Dendritic cell treated with granulocyte-macrophage colony-stimulating factor and Interleukin-4, amounts not matched to agents 40 ng/mL and 50 ng/mL, for 4 days (primary cell): ENCODE data around the gene TOP2A.
"Not testable (repeated sequence)": the region's sequence is repeated elsewhere in the genome, so short reads cannot be mapped to it uniquely, and the experiment has no call there.

Source experiments
- H3K27ac Mint-ChIP-seq: one replicate; pipeline ENCODE4 v1.8.0; 2022; ENCODE audit warnings: mild to moderate bottlenecking, mixed read lengths
- H3K27me3 Mint-ChIP-seq: one replicate; pipeline ENCODE4 v1.8.0; 2022; ENCODE audit warnings: mild to moderate bottlenecking, mixed read lengths
- H3K36me3 Mint-ChIP-seq: one replicate; pipeline ENCODE4 v1.8.0; 2022; ENCODE audit warnings: low read depth, mixed read lengths
- H3K4me1 Mint-ChIP-seq: one replicate; pipeline ENCODE4 v1.8.0; 2022; ENCODE audit warnings: low read depth, mixed read lengths
- H3K4me3 Mint-ChIP-seq: one replicate; pipeline ENCODE4 v1.8.0; 2022; ENCODE audit warnings: mild to moderate bottlenecking, moderate library complexity, mixed read lengths
- H3K9me3 Mint-ChIP-seq: one replicate; pipeline ENCODE4 v1.8.0; 2022; ENCODE audit warnings: mixed read lengths
- intact Hi-C: fragments of 100-400 bp; cut with micrococcal nuclease; formaldehyde crosslinking; loops from one replicate; pipeline ENCODE4 v1.15.0; 2022

The TOP2A gene

GRCh38 chr17:40407460-40407859 lies 10.2 kb downstream of the TOP2A start:
- Mint-ChIP-seq H3K4me3 (no peak overlapping the region), H3K27me3 (no peaks in the 10 kb centered on the region), H3K4me1 (no peaks in the 10 kb centered on the region), H3K9me3 (no peaks in the 10 kb centered on the region), H3K27ac (no peak overlapping the region), H3K36me3 (no peaks in the 10 kb centered on the region)
- intact Hi-C loops = no loop called here

- H3K4me1 Mint-ChIP-seq = no peaks in the 10 kb centered on the region
- intact Hi-C loops = no loop called here
- no peak overlapping the region for H3K27ac Mint-ChIP-seq
- no peaks in the 10 kb centered on the region for H3K36me3 Mint-ChIP-seq
- no peaks in the 10 kb centered on the region for H3K9me3 Mint-ChIP-seq
- no peaks in the 10 kb centered on the region for H3K27me3 Mint-ChIP-seq
- no peak overlapping the region for H3K4me3 Mint-ChIP-seq
Observed at GRCh38 chr17:40404003-40404402, 13.7 kb downstream of the TOP2A start.

DNA sequence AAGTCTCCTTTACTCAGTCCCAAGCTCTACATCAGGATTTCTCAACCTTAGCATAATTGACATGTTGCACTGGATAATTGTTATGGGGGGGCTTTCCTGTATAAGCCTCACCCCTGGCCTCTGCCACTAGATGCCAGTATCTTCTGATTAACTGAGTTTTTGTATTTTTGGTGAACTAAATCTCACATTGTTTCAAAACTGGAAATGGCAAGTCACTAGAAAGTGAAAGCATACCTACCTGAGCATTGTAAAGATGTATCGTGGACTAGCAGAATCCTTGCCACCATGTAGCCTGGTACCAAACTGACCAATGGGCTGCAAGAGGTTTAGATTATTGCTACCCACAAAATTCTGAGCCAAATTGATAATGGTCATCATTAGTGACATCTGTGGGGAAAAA lies 15.0 kb downstream of the TOP2A start:
- Mint-ChIP-seq H3K27ac (no peak overlapping the region), H3K4me1 (no peaks in the 10 kb centered on the region), H3K4me3 (no peak overlapping the region), H3K9me3 (no peaks in the 10 kb centered on the region), H3K27me3 (no peaks in the 10 kb centered on the region), H3K36me3 (no peaks in the 10 kb centered on the region)
- intact Hi-C loops = no loop called here

DNA sequence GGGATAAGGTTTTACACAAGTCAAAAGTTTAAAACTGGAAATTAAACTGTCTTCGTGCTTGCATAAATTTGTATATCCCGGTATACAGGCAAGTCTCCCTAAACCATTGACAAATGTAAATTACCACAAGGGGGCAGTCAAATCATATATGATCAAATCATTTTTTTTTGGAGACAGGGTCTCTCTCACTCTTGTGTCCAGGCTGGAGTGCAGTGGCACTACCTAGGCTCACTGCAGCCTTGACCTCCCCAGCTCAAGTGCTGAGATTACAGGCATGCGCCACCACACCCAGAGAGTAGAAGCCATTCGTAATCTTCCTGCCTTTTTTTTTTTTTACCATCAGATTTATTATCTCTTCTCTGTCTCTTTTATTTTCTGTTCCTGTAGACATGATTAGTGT lies 18.5 kb downstream of the TOP2A start:
- H3K27me3 Mint-ChIP-seq = no peaks in the 10 kb centered on the region
- H3K36me3 Mint-ChIP-seq = no peaks in the 10 kb centered on the region
- H3K4me1 Mint-ChIP-seq = no peaks in the 10 kb centered on the region
- no peak overlapping the region for H3K27ac Mint-ChIP-seq
- no peak overlapping the region for H3K4me3 Mint-ChIP-seq
- intact Hi-C loops = loop anchor here (1.0 to 5.0 kb wide), 3 partner anchors 43 to 134 kb away; partner anchors contain the start of gene IGFBP4
- no peaks in the 10 kb centered on the region for H3K9me3 Mint-ChIP-seq

DNA sequence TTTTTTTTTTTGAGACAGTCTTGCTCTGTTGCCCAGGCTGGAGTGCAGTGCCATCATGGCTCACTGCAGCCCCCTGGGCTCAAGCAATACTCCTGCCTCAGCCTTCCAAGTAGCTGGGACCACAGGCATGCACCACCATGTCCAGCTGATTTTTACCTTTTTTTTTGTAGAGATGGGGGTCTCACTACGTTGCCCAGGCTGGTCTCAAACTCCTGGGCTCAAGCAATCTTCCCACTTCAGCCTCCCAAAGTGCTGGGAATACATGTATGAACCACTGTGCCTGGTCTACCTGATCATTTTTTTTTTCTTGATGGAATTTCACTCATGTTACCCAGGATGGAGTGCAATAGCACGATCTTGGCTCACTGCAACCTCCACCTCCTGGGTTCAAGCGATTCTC lies 31.1 kb downstream of the TOP2A start:
- H3K36me3 Mint-ChIP-seq, H3K4me1 Mint-ChIP-seq, H3K27me3 Mint-ChIP-seq, H3K4me3 Mint-ChIP-seq, H3K9me3 Mint-ChIP-seq, intact Hi-C loops, H3K27ac Mint-ChIP-seq: not testable (repeated sequence)

DNA sequence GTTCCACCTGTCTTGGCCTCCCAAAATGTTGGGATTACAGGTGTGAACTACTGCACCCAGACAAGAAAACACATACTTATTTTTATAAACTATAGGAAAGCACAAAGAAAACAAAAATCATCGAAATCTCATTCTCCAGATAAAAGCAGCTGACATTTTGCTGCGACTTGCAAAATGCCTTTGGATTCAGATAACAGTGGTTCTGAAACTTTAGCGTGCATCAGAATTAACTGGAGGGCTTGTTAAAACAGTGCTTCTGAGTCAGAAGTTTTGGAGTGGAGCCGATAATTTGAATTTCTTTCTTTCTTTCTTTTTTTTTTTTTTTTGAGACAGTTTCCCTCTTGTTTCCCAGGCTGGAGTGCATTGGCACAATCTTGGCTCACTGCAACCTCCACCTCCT lies 35.4 kb downstream of the TOP2A start:
- H3K4me1 Mint-ChIP-seq = no peaks in the 10 kb centered on the region

GRCh38 chr17:40378966-40379365 lies 38.7 kb downstream of the TOP2A start:
- intact Hi-C loops = no loop called here
- H3K4me3 Mint-ChIP-seq = no peak overlapping the region
- no peaks in the 10 kb centered on the region for H3K9me3 Mint-ChIP-seq
- no peaks in the 10 kb centered on the region for H3K36me3 Mint-ChIP-seq
- peaks cover 7% of the 10 kb centered on the region for H3K4me1 Mint-ChIP-seq
- no peak overlapping the region for H3K27ac Mint-ChIP-seq
- peaks cover 9% of the 10 kb centered on the region for H3K27me3 Mint-ChIP-seq

More for the DNA sequence above, 35.4 kb downstream of the TOP2A start:
- Mint-ChIP-seq H3K36me3 (no peaks in the 10 kb centered on the region), H3K27me3 (peaks cover 1% of the 10 kb centered on the region), H3K9me3 (no peaks in the 10 kb centered on the region), H3K27ac (no peak overlapping the region), H3K4me3 (no peak overlapping the region)
- intact Hi-C loops = no loop called here

DNA sequence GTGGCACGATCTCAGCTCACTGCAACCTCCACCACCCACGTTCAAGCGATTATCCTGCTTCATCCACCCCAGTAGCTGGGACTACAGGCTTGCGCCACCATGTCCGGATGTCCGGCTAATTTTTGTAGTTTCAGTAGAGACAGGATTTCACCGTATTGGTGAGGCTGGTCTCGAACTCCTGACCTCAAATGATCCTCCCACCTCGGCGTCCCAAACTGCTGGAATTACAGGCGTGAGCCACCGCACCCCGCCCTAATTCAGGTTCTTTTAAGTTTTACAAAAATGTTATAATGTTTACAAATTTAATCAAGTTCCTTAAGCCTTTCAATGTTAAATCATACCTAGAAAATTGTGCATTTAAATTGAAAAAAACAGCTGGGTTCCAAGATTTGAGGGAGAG lies 39.9 kb downstream of the TOP2A start:
- peaks cover 3% of the 10 kb centered on the region for H3K9me3 Mint-ChIP-seq
- H3K36me3 Mint-ChIP-seq = no peaks in the 10 kb centered on the region
- H3K4me1 Mint-ChIP-seq = peaks cover 18% of the 10 kb centered on the region
- no peak overlapping the region for H3K27ac Mint-ChIP-seq
- H3K27me3 Mint-ChIP-seq = peaks cover 9% of the 10 kb centered on the region
- intact Hi-C loops = no loop called here
- H3K4me3 Mint-ChIP-seq = no peak overlapping the region

GRCh38 chr17:40376541-40376940 lies 41.2 kb downstream of the TOP2A start:
- intact Hi-C loops, H3K27ac Mint-ChIP-seq, H3K4me3 Mint-ChIP-seq, H3K27me3 Mint-ChIP-seq, H3K36me3 Mint-ChIP-seq: not testable (repeated sequence)
- Mint-ChIP-seq H3K4me1 (peaks cover 31% of the 10 kb centered on the region), H3K9me3 (peaks cover 12% of the 10 kb centered on the region)

- H3K9me3 Mint-ChIP-seq = peaks cover 12% of the 10 kb centered on the region
- H3K4me3 Mint-ChIP-seq, H3K27ac Mint-ChIP-seq, H3K27me3 Mint-ChIP-seq, intact Hi-C loops, H3K36me3 Mint-ChIP-seq: not testable (repeated sequence)
- H3K4me1 Mint-ChIP-seq = peaks cover 35% of the 10 kb centered on the region
Observed at GRCh38 chr17:40375786-40376185, 41.9 kb downstream of the TOP2A start.

GRCh38 chr17:40374821-40375498 lies 42.7 kb downstream of the TOP2A start:
- H3K4me1 Mint-ChIP-seq = peaks cover 35% of the 10 kb centered on the region
- peaks cover 12% of the 10 kb centered on the region for H3K9me3 Mint-ChIP-seq
- no peaks in the 10 kb centered on the region for H3K36me3 Mint-ChIP-seq
- intact Hi-C loops = no loop called here
- peaks cover 8% of the 10 kb centered on the region for H3K27me3 Mint-ChIP-seq
- H3K4me3 Mint-ChIP-seq = no peak overlapping the region
- no peak overlapping the region for H3K27ac Mint-ChIP-seq

GRCh38 chr17:40373999-40374398 lies 43.7 kb downstream of the TOP2A start:
- H3K27ac Mint-ChIP-seq = no peak overlapping the region
- peaks cover 8% of the 10 kb centered on the region for H3K27me3 Mint-ChIP-seq
- peaks cover 12% of the 10 kb centered on the region for H3K9me3 Mint-ChIP-seq
- peaks cover 35% of the 10 kb centered on the region for H3K4me1 Mint-ChIP-seq
- H3K4me3 Mint-ChIP-seq = no peak overlapping the region
- H3K36me3 Mint-ChIP-seq = no peaks in the 10 kb centered on the region
- intact Hi-C loops = no loop called here

- H3K4me3 Mint-ChIP-seq = no peak overlapping the region
- peaks cover 12% of the 10 kb centered on the region for H3K9me3 Mint-ChIP-seq
- H3K36me3 Mint-ChIP-seq = no peaks in the 10 kb centered on the region
- H3K27ac Mint-ChIP-seq = no peak overlapping the region
- H3K4me1 Mint-ChIP-seq = peaks cover 35% of the 10 kb centered on the region
- intact Hi-C loops = no loop called here
- peaks cover 8% of the 10 kb centered on the region for H3K27me3 Mint-ChIP-seq
Observed at GRCh38 chr17:40373324-40373723, 44.4 kb downstream of the TOP2A start.

DNA sequence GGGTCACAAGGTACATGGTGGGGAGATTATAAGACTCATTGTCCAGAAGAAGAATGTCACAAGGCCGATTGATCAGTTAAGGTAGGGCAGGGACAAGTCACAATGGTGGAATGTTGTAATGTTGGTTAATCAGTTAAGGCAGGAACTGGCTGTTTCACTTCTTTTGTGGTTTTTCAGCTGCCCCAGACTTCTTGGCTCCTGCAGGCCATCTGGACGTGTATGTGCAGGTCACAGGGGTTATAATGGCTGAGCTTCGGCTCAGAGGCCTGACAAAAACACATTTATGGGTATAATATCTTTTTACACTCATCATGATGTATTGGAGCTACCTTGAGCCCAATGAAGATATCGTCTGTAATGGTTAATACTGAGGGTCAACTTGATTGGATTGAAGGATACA lies 45.1 kb downstream of the TOP2A start:
- Mint-ChIP-seq H3K4me1 (peaks cover 35% of the 10 kb centered on the region), H3K27me3 (peaks cover 10% of the 10 kb centered on the region), H3K9me3 (peaks cover 12% of the 10 kb centered on the region)
- intact Hi-C loops, H3K4me3 Mint-ChIP-seq, H3K36me3 Mint-ChIP-seq, H3K27ac Mint-ChIP-seq: not testable (repeated sequence)

DNA sequence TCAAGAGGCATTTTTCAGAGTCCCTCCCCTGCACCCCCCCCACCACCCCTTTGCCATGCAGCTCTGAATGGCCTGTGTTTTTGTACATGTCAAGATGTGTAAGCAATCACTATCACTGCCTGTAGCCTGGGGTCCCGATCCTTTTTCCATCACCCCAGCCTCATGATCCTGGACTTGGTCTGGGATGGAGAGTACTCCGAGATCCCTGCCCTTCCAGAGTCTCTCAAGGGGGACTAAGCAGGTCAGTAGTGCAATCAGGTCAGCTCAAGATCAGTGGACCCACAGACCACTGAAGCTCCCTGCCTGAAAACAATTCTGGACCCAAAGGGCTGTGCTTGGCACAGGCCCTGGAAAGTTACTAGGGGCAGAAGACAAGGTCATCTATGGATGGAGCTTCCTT lies 45.7 kb downstream of the TOP2A start:
- Mint-ChIP-seq H3K27ac (no peak overlapping the region), H3K9me3 (peaks cover 12% of the 10 kb centered on the region), H3K27me3 (peaks cover 8% of the 10 kb centered on the region), H3K36me3 (no peaks in the 10 kb centered on the region), H3K4me3 (no peak overlapping the region), H3K4me1 (peaks cover 33% of the 10 kb centered on the region)
- intact Hi-C loops = no loop called here
